NCI-H2107 (cell line): ENCODE measurements around the gene ELFN1.

Source experiments
- DNase-seq: peaks from one replicate; lab custom pipeline; 2025; lab: John Stamatoyannopoulos, UW

ELFN1 gene

DNA sequence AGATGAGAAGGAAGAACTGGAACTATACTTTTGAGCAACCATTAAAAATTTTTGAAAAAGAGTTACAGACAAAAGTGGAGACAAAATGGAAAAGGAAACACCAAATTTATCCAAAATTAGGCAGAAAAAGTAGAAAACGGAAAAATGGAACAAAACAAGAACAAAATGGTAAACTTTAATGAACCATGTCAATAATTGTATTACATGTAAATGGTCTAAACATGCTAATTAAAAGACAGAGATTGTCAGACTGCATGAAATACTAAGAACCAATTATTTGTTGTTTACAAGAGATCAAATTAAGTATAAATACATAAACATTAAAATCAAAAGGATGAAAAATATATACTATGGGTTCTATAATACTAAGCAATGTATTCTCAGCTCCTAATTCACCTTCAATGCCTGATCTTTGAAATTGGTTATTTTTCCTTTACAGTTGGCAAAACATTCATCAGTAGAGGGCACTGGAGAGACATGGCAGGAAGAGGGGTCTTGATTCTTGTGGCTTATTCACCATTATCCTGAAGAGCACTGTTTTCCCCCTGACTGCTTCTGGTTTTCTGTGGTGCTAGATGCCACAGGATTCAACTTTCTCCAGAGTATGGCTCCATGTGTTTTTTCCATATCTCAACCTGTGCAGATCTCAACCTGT lies 124.9 kb downstream of the ELFN1 start:
- DNase-seq, result no peak
